ENCODE results near the gene GPR156.

DNA sequence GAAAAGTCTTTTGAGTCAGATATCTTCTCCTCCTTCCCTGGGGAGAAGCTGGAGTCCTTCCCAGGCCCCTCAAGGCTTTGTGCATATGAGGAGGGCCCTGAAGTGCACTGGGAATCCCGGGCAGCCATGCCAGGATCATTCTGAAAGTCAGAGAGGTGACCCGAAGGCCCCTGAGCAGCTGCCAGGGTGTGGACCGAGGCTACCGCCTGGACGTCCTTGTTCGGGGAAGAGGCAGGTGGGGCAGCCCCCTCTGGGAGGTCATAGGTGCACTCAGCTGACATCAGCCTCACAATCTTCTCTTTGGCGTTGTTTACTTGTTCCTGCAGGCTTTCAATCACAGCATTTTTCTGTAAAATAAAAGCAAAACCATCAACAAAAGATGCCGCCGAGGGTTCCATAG, 117.0 kb downstream of the GPR156 start:
- TF ChIP-seq, protein P1, sequence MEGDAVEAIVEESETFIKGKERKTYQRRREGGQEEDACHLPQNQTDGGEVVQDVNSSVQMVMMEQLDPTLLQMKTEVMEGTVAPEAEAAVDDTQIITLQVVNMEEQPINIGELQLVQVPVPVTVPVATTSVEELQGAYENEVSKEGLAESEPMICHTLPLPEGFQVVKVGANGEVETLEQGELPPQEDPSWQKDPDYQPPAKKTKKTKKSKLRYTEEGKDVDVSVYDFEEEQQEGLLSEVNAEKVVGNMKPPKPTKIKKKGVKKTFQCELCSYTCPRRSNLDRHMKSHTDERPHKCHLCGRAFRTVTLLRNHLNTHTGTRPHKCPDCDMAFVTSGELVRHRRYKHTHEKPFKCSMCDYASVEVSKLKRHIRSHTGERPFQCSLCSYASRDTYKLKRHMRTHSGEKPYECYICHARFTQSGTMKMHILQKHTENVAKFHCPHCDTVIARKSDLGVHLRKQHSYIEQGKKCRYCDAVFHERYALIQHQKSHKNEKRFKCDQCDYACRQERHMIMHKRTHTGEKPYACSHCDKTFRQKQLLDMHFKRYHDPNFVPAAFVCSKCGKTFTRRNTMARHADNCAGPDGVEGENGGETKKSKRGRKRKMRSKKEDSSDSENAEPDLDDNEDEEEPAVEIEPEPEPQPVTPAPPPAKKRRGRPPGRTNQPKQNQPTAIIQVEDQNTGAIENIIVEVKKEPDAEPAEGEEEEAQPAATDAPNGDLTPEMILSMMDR (IDR thresholded peaks at IDR 0.05): no peak
- TF ChIP-seq POLR2A (IDR thresholded peaks at IDR 0.05): no peak

All from Peyer's patch (tissue), 4 donors.